ENCODE results near the gene NR5A2.
"Not testable (repeated sequence)": the region's sequence is repeated elsewhere in the genome, so short reads cannot be mapped to it uniquely, and the experiment has no call there.

NR5A2 gene

GRCh38 chr1:200166411-200166810 lies 138.9 kb downstream of the NR5A2 start:
- no peak for FAIRE-seq

DNA sequence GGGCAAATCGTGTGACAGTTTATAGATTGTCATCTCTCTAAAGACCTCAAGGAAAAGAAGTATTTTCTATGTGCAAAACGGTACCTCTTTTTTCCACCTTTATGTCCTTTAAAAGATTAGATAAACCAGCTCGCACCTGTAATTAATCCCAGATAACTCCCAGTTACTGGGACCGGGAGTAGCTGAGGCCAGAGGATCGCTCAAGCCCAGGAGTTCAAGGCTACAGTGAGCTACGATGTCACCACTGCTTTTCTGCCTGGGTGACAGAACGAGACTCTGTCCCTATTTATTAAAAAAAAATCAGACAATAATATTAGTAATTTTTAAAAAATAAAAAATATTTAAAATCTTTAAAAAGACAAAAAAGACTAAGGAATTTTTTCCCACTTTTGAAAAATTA lies 141.4 kb downstream of the NR5A2 start:
- no peak for FAIRE-seq

GRCh38 chr1:200172311-200172710 lies 144.8 kb downstream of the NR5A2 start:
- no peak for FAIRE-seq

DNA sequence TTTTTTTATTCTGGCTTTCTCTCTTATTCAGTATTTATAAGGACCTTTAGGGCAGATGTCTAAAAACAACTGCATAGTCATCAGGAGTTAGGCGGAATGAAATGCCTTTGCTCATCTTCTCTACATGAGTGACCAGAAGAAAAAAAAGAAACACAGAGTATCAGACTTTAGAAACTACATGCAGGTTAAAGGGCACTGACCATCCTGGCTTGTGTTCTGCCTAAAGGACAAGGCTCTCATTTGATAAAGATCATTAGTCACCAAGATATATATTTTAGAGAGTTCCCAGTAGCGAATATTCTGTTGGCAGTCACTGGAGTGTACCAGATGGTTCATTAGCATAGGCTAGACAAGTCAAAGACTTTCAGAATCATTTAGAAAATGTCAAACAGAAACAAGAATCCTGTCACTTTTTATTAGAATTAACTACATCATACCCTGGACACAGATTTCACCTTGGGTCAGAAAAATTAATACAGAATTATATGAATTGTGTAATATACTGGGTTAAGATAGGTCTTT lies 145.6 kb downstream of the NR5A2 start:
- no peak for FAIRE-seq

DNA sequence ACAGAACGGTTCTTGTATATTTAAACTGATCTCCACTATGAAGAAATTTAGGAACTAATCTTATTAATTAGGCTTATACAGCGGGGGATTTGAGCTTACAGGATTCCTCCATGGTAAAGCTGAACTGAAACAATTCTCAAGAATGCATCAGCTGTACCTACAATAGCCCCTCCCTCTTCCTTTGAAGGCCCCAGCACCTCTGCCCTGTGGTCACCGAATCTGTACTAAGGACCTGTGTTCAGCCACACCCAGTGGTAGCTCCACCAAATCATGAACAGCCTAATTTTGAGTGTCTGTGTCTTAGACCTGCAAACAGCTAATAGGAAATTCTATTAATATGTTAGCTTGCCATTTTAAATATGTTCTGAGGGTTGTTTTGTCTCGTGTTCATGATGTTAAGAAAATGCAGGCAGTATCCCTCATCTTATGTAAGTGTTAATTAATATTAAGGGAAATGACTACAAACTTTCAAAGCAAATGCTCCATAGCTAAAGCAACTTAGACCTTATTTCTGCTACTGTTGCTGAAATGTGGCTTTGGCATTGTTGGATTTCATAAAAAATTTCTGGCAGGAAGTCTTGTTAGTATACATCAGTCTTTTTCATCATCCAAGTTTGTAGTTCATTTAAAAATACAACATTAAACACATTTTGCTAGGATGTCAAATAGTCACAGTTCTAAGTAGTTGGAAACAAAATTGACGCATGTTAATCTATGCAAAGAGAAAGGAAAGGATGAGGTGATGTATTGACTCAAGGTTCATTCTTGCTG lies 147.2 kb downstream of the NR5A2 start:
- FAIRE-seq = no peak

DNA sequence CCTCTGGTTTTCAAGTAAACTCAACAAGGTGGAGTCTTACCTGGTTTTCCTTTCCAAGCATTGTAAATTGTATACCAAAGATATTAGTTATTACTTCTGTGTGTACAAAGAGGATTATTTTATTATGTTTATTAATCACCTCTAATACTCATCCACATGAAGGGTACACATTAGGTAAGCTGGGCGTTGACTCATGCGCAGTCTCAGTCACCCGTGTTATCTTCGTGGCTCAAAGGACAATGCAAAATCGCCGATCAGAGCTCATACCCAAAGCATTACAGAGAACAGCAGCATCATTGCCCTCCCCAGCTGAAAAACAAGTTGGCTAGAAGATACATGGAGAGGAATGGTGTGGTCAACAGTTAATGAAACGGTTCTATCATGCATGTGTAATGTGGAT lies 148.7 kb downstream of the NR5A2 start:
- FAIRE-seq = no peak

DNA sequence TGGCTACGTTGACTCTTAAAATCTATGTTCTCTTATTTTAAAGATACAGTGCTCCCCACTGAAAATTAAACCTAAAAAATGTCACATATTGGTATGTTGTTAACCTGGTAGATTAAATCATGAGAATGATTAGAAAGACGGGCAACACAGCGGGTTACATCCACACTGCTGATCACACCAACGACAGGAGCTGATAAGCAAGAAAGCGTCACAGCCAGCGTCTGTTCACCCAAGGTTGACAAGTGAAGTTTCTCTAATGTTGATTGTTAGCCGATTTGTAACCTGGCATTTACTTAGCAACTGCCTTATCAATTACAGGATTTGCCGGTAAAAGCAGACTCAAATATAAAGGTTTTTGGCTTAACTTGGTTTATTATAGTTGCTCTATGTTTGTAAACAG lies 149.3 kb downstream of the NR5A2 start:
- no peak for FAIRE-seq

DNA sequence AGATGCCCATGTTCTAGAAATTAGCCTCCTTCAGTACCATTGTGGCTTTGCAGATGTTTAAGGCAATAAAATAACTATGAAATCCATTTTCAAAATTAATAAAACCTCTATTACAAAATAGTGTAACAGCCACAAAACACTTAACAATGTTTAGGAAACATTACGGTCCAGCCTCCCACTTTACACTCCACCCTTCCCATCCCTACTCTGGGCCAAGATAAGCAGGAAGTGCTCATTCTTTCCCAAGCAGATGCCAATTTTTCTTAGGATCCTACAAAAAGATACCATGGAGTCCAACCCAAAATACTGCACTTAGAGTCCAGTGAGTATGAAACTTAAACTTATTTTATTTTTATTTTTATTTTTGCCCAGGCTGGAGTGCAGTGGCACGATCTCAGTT lies 150.8 kb downstream of the NR5A2 start:
- no peak for FAIRE-seq

DNA sequence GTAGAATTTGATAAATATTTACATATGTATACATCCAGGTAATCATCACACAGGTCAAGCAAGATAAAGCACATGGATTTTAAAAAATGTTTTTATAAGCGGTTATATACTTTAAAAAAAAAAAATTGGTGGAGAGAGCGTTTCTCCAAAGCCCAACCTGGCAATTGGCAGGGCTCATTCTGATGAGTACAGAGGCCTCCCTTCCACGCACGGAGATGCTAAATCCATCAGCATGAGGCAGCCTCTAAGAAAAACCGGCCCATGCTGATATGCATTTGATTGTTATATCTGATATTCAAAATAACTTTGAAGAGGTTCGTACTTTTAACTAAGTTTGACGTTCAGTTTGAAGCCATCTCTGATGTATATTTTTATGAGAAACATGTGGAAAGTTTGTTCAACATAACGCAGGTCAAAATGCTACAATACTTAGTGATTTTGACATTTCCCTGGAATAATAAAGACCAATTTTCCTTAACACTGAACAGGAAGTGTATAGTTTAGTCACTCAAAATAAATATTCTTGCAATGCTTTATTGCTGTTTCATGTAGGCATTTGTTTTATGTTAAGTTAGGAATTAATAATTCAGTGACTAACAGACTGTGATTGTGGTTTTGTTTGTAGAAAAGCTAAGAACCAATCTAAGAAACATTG lies 151.7 kb downstream of the NR5A2 start:
- no peak for FAIRE-seq

DNA sequence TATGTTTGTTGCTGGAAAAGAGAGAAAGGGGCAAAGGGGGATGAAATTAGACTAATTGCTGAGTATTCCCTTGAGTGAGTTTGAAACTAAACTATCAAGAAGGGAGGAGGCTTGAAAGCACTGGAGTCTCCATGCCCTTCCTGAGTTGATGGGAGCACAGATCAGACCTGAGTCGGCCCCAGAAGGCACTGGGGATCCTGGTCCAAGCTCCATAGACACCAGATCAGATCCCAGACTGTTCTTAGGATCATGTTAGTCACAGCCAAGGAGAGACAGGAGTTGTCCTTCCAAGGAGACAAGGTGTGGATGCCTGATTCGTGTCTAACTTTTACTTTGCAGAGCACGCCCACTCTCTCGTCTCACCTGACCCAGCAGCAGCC lies 152.3 kb downstream of the NR5A2 start:
- FAIRE-seq = no peak

DNA sequence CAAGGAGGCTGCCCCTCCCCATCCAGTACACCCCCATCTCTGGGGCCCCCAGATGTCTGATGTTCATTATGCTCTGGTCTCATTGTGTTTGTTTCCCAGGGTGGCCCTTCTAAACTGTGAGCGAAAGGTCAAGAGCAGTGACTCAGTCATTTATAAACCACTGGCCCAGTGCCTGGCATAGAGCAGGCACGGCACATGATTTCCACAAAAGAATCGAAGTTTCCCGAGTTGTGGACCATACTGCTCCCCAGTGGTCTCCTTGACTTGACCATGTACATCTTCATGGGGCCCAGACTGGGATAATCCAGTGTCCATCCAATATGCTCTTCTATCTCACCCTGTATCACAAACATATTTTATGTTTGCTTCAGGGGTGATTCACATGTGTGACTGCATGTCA lies 153.3 kb downstream of the NR5A2 start:
- no peak for FAIRE-seq

GRCh38 chr1:200181861-200182260 lies 154.4 kb downstream of the NR5A2 start:
- FAIRE-seq = no peak

GRCh38 chr1:200182701-200183100 lies 155.2 kb downstream of the NR5A2 start:
- FAIRE-seq = no peak

DNA sequence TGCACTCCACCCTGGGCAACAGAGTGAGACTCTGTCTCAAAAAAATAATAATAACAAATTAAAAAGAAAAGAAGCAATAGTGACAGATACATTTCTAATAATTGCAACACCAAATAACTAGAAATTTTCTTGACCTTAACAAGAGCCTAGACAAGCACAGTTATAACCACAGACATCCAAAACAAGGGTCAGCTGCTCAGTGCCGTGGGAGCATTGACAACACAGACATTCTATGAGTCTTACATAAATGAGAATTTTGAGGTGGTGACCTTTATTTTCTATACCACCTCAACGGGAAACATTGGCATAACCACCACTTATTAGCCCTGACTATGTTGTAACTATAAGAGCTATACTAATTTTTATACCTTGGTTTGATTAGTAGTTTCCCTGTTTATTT lies 156.1 kb downstream of the NR5A2 start:
- no peak for FAIRE-seq

- FAIRE-seq = no peak
Measured at GRCh38 chr1:200184196-200184595, 156.7 kb downstream of the NR5A2 start.

DNA sequence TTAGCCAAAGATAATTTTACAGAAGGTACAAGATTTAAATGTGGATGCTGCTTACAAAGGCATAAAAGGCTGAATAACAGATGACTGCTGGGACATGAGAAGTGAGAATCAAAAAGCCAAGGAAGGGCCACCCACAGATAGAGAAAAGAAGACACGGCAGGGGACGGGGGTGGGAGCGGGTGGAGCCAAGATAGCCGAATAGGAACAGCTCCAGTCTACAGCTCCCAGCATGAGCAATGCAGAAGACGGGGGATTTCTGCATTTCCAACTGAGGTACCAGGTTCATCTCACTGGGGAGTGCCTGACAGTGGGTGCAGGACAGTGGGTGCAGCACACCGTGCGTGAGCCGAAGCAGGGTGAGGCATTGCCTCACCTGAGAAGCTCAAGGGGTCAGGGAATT lies 157.7 kb downstream of the NR5A2 start:
- FAIRE-seq = not testable (repeated sequence)

GRCh38 chr1:200187332-200187731 lies 159.8 kb downstream of the NR5A2 start:
- not testable (repeated sequence) for FAIRE-seq

DNA sequence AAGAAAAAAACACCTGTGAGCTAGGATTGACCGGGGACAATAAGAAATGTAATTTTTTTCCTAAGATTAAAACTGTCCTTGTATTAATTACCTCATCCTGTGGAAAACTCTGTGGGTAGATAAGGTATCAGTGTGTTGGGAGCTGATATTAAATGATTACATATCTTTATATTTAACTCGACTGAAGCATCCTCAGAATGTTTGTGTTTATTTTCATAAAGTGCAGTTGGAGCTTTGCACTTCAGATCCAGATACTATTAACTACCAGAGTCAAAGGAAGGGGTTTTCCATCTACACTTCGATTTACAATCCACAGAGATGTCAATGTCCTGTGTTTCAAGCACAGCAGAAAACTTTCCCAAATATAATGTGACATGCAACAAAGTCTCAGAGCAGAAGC lies 164.5 kb downstream of the NR5A2 start:
- no peak for FAIRE-seq

GRCh38 chr1:200194477-200194876 lies 167.0 kb downstream of the NR5A2 start:
- FAIRE-seq = no peak

- no peak for FAIRE-seq
Measured at GRCh38 chr1:200198236-200198635, 170.7 kb downstream of the NR5A2 start.

GRCh38 chr1:200205216-200205995 lies 177.9 kb downstream of the NR5A2 start:
- FAIRE-seq = no peak

- FAIRE-seq = no peak
Measured at GRCh38 chr1:200206340-200206739, 178.8 kb downstream of the NR5A2 start.

DNA sequence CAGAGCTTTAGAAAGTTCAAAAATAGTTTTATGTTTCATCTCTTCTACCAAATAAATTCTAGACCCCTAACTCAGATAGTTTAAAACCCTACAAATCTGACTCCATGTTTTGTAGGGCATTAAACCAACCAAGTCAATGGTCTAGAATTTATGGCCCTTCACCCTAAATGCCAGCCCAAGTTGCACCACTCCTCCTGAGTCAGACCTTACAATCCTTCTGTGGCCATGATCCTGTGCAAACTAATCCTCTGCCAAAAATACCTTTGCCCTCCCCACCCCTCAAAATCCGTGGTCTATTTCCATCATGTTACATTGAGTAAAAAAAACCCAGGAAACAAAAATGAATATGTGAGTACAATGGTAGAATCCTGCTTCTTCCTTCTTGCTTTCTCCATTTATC lies 179.3 kb downstream of the NR5A2 start:
- no peak for FAIRE-seq

GRCh38 chr1:200207711-200208126 lies 180.2 kb downstream of the NR5A2 start:
- no peak for FAIRE-seq
